Activated CD8-positive, alpha-beta memory T cell treated with anti-CD3 and anti-CD28 coated beads, Interleukin-2, amount 50 U/mL, for 1 hour (primary cell): ENCODE results near the gene NPEPL1.
"Not testable (repeated sequence)": the region's sequence is repeated elsewhere in the genome, so short reads cannot be mapped to it uniquely, and the experiment has no call there.

Experiments
- DNase-seq: peaks from one replicate; pipeline ENCODE4 v3.0.0-alpha.2; 2020; ENCODE audit errors: extremely low read depth

The NPEPL1 gene, protein sequence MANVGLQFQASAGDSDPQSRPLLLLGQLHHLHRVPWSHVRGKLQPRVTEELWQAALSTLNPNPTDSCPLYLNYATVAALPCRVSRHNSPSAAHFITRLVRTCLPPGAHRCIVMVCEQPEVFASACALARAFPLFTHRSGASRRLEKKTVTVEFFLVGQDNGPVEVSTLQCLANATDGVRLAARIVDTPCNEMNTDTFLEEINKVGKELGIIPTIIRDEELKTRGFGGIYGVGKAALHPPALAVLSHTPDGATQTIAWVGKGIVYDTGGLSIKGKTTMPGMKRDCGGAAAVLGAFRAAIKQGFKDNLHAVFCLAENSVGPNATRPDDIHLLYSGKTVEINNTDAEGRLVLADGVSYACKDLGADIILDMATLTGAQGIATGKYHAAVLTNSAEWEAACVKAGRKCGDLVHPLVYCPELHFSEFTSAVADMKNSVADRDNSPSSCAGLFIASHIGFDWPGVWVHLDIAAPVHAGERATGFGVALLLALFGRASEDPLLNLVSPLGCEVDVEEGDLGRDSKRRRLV

DNA sequence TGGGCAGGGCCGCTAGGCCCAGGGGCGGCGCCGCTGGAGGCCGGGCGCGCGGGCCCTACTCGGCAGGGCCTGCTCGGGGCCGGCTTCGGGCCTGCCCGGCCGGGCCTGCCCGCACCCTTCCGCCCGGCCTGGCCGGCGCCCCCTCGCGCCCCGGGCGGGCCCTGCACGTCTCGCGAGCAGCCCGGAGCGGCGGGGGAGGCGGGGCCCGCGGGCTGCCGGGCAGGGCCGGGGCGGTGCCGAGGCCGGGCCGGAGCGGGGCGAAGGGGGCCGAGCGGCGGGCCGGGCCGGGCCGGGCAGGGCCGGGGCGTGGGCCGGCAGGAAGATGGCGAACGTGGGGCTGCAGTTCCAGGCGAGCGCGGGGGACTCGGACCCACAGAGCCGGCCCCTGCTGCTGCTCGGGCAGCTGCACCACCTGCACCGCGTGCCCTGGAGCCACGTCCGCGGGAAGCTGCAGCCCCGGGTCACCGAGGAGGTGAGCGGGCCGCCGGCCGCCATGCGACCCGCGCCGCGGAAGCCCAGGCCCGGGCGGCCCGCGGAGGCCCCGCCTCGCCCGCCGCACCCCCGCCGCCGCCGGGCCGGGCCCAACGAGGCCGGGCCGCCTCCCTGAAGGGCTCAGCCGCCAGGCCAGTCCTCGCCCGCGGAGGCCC lies at the start of gene NPEPL1:
TSS of gene NPEPL1 (plus strand) at position 222 of the 647 bp plus-strand sequence. CDS start at position 323, 101 bp downstream.
- no peak for DNase-seq

DNA sequence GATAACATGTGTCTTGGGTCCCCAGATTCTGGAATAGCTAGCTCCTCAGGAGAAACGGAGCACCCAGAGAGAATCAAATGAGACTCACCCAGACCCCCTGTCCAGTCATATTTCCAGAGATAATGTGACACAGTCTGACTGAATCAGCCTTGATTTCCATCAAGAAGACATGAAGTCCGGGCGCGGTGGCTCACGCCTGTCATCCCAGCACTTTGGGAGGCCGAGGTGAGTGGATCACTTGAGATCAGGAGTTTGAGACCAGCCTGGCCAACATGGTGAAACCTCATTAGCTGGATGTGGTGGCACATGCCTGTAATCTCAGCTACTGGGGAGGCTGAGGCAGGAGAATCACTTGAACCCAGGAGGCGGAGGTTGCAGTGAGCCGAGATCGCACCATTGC lies 49.7 kb upstream of the NPEPL1 start:
- DNase-seq: not testable (repeated sequence)

DNA sequence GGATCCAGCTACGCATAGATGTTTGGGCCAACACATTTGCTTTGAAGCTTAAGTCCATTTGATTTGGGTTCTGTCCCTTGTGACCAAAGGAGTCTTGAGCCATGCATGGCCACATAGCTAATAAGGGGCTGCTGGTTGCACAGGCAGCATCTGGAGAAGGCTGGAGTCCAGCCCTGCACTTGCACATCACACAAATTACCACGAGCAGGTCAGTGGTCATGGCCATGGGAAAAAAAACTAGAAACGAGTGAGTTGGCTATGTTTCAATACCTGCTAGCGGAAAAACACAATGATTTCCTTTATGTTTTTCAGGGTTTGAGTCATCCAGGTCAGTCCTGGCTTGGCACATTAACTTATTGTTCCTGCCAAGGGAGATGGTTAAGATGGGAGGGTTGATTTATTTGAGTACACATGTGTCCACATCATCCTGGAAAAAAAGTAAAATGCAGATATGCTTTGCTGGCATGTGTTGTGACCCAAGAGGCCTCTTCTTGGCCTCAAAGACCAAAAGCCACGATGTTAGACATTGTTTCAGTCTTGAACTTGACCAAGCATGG lies 47.1 kb upstream of the NPEPL1 start:
- DNase-seq: no peak

DNA sequence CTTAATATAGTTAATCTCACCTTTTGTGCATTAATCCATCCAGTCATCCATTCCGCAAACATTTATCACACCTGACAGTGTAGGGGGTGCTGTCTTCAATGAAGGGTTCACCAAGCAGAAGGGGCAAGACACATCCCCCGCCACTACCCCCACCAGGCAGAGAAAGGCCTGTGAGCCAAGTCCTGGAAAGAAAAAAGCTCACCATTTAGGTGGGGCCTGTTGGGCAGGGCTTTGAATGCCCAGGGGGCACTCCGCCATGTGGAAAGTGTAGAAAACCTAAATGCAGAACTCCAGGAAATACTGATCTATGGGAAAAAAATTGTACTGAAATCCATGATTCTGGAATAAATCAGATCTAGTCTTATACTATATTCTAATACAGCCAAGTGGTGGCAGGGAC lies 46.3 kb upstream of the NPEPL1 start:
- DNase-seq: no peak

DNA sequence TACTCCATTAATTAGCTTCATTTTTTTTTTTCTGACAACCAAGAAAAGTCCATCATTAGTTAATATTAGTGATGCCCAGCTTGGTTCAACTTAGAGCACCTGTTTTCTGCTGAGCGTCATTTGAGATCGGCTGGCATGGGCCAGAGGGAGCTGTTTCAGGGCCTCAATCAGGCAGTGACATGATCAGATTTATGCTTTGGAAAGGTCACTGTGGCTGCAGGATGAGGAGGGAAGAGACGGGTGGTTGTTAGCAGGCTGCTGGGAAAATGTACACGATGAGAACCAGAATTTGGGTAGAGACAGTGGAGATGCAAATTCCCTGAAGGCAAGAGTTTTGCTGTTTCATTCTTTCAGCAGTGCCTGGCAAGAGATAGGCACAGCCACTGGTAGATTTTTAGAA lies 45.9 kb upstream of the NPEPL1 start:
- no peak for DNase-seq

DNA sequence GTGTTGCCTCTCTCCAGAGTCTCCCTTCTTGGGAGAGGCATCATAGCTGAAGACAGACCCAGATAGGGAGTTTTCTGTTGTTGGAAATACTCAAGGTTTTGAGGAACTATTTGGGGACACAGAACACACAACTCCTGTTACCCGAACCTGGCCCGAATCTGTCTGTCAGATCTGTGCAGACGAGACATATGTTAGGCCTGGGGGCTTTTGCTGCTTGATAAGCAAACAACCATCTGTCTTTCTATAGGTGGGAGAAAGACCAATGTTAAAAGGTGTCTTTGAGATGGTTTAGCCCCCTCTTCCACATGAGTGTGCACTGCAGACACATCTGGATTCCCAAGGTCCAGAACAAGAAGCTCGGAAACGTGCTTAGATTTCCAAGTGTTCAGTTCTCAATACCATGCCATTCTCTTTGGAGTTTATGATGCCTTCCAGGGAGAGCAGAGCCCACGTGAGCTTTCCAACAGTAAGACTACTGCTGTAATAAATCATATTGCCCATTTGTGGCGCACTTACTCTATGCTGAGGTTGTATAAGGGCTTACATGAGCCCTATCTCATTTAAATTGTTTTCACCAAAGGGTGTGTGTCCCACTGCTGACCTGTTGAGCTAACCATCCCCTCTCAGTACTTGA lies 45.3 kb upstream of the NPEPL1 start:
- no peak for DNase-seq

DNA sequence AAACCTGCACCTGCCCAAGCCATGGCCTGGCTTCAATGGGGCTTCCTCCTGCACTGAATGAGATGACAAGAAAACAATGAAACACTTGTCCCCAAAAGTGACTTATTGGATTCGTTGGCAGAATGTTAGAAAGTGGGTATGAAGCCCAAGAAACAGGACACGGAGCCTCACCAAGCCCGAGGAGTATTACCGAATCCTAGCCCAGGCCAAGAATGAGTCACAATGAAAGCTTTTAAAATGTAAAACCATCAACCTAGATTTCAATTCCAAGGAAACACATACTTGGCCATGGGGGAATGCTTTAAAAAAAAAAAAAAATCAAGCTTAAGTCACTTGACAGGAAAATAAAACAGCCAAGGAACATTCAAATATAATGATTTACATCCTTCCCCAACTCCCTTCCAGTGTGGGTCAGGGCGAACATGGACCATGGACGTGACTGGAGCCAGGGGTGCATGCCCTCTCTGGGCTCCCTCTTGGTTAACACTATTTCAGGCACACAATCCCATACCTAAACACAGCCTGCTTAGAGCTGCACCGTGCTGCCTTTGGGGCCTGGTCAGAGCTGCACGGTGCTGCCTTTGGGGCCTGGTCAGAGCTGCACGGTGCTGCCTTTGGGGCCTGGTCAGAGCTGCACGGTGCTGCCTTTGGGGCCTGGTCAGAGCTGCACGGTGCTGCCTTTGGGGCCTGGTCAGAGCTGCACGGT lies 44.7 kb upstream of the NPEPL1 start:
- DNase-seq: no peak

DNA sequence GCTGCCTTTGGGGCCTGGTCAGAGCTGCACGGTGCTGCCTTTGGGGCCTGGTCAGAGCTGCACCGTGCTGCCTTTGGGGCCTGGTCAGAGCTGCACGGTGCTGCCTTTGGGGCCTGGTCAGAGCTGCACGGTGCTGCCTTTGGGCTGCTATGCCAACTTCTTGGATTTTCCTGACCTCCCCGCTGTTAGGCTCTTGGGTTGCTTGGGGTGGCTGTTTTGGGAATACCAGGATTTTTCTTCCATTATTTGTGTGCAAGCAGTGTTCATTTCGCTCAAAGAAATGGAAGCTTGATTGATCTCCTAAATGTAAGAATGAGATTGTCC lies 44.1 kb upstream of the NPEPL1 start:
- DNase-seq: not testable (repeated sequence)

DNA sequence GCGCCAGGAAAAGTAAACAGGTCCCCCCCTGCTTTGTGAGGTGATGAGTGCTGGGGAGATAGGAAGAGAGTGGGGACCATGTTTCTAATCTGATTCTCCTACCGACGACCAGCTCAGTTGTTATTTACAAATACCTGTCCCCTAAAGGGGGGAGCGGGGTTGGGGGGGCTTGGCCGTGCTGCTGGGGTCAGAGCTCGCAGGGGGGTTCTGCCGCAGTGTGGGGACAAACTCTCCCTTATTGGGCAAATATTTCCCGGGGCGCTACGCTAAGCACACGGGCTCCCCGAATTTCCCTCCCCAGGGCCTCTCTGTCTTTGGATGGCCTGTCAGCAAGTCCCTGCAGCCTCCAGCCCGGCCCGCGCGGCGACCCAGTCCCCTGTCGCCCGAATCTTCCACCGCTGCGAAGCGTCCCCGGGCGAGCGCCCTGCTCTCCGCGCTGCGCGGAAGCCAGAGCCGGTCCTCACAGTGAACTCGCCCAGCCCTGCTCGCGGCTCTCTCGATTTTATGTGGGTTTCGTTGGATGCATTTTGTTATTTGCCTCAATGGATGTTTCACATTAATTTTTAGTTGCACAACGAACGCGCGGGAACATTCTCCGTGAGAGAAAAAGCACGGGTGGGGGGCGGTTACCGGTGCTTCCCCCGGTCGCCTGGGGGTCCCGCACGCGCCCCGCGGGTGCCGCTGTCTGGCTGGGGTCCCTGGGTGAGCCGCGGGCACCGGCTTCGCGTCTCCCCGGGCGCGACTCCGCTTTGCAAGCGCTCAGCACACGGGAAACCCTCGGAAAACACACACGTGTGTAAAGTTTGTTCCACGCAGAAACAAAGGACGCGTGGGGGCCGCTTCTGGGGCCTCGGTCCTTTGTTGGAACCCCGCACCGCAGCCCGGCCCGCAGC lies 43.1 kb upstream of the NPEPL1 start:
- DNase-seq: no peak

DNA sequence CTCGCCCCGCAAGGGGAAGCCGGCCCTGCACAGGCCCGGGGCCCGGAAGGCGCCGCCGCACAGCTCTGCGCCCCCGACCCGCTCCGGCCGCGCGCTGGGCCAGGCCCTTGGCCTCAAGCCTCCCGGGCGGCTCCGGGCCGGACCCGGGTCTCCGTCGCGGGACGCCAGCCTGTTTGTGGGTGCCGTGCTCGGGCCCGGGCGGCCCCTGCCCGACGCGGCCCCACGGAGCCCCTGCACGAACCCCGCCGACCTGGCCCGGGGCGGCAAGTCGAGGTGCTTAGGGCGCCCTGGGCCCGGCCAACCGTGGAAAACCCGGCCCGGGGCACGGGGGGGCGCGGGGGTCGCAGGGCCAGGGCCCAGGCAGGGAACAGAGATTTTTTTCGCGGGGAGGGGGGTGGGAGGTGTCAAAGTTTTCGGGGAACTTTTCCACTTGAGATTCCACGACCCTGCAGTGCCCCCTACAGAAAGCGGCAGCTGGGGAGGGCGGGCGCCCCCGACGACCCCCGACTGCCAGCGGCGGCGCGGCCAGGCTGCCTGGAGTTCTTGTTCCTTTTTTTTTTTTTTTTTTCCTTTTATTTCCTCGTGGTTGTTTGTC lies 42.3 kb upstream of the NPEPL1 start:
- DNase-seq: no peak

DNA sequence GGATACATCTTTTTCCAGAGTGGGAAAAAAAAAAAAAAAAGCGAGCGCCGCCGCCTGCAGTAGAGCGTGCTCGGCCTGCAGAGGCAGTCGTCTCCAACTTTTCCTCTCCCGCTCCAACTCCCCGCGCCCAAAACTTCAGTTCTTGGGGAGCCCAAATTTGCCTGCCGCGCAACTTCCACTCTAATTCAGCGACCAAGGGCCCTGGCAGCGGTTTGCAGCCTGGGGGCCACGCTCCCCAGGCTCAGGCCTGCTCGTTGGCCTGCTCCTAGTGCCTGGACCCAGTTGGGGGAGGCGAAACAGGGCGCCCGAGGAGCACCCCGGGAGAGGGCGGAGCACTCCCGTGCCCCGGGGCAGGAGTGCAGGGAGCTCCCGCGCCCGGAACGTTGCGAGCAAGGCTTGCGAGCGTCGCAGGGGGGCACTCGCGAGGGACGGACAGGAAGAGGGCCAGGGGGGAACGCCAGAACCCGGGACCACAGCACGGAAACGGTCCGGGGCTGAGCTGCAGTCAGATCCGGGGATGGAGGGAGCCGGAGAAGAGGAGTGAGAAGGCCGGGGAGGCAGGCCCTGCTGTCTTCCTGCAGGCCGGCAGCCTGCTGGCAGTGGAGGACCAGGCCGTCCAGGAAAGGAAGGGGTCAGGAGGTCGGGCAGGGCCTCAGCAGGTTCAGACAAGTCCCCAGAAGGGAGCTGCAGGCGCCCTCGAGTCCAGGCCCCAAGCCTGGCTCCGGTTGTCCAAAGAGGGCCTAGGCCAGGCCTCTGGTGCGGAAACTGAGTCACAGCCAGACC lies 41.6 kb upstream of the NPEPL1 start, which contains the start of gene STX16:
TSS of gene STX16 (plus strand) at position 508 of the 783 bp plus-strand sequence. CDS start 724 bp downstream, outside the sequence.
- DNase-seq: peak; percentile 66

DNA sequence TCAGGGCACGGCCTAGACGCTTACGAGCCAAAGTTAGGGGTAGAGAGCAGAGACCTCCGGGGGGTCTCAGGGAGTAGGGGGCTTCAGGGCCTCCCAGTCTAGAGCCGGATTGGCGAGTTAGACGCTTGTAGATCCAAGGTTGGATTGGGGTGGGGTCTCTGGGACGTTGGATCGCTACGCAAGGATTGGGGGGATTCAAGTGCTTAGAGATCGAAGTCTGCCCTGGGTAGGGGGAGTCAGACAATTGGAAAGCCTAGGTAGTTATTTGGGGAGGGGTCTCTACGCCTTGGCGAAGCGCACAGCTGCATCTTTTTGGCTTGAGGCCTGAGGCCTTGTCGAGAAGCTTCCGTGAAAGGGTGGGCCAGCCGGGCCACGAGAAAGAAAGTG lies 41.0 kb upstream of the NPEPL1 start:
- no peak for DNase-seq

DNA sequence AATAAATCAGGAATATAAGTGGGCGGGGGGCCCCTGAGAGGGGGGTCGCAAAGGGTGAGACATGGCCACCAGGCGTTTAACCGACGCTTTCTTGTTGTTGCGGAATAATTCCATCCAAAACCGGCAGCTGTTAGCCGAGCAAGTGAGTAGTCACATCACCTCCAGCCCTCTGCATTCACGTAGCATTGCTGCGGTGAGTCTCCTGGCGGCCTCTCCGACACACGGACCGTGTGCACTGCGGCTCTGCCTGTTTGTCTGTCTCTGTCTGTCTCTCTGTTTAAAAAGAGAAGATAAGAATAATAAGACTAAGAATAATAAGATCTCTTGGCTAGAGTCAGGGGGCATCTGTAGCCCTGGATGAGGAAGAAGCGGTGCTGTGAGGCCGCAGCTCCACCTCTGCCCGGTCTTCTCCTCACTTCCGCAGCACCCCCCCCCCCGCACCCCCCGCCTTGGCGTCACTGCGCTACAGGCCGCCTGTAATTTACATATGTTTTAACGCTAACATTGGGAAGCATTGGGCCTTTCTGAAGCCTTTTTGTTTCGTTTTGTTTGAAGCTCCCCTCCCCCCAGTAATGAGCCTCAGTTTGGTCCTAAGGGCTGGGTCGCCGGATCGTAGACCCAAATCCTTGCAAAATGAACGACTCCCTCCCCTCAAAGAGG lies 40.5 kb upstream of the NPEPL1 start:
- no peak for DNase-seq

DNA sequence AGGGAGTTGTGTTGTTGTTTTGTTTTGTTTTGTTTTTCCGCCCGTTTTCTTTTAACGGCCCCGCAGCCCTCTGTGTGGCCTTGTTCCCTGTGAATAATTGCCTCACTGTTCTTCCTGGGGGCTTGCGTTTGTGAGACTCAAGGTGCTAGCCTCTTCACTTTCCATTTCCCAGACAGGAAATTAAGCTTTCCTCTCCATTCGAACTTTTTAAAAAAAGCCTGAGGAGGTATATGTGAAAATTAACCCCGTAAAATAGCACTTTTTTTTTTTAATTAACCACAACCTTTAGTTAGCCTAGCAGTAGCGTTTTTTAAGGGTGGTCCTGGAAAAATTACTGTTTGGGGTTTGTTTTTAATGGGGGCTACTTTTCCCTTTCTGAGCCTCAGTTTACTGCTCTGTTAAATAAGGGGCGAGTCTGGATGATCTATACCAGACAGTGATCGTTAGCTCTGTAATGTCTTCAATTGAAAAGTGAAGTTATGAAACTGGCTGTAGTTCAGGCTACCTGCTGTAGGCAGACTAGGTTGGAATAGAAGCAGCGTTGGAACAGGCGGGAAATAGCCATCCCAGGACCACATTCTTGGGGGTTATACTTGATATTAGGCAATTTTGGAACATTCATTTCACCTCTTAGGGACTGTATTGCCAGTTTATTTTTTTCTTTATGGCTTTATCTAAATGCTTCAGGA lies 39.9 kb upstream of the NPEPL1 start:
- no peak for DNase-seq

DNA sequence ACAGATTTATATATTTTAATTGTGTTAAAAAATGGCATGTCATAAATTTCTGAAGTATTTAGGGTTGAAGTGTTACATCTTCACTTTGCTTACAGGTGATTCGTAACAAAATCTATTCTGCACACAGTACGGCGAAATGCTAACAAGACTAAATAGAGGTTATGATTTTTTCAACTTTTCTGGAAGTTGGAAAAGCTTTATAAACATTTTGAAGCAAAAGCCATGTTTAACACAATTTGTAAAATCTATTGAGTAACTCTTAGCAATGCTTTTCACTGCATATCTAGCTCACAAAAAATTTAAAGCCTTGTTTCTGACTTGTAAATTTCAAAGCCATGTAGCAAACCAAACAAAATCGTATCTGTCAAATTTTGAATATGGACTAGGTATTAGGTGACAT lies 38.3 kb upstream of the NPEPL1 start:
- no peak for DNase-seq

DNA sequence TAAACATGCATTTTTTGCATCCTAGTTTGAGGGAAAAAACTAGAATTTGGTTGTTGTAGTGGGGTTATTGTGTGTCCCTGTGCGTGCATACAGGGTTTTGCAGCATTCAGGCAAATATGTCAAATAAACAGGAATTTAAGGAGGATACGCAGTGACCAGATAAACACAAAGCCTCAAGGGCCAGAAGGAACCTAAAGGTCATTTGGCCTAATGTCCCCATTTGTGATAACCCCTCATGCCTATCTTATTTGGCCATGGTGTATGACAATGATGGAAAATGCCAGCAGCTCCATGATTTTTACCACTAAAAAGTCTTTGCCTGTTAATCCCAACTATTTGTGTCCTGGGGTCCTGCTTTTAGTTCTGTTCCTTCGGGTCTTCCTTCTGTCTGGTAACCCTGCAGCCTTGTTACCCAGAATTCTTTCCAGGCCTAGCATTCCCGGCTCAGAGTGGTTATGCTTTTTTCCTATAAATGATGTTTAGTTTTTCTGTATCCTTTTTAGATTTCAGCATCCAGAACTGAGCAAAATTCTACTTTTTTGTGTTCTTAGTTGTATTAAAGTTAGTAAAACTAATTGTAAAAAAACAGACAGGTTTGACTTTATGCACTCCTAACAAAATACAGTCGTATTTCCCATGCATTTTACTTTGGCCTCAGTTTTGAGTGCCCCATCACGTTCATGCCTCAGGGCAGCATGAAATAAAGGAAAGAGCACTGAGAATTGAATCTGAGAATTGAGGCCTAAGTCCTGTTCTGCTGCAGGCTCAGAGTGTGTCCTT lies 37.1 kb upstream of the NPEPL1 start:
- DNase-seq: no peak

DNA sequence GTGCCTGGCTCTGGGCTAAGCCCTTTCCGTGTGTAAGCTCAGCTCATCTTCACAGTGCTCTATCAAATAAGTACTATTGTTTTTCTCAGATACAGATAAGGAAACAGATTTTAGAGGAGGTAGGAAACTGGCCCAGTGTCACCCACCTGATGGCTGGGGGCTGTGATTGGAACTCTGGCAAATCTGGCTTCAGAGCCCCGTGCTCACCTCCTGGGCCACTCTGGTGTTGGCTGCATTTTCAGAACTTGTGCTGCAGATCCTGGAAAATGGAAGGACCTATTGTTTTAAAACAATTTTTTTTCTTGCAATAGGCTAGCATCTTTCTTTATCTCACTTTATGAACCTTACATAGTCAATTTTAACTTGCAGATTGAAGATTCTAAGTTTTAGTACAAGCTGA lies 35.8 kb upstream of the NPEPL1 start:
- no peak for DNase-seq

DNA sequence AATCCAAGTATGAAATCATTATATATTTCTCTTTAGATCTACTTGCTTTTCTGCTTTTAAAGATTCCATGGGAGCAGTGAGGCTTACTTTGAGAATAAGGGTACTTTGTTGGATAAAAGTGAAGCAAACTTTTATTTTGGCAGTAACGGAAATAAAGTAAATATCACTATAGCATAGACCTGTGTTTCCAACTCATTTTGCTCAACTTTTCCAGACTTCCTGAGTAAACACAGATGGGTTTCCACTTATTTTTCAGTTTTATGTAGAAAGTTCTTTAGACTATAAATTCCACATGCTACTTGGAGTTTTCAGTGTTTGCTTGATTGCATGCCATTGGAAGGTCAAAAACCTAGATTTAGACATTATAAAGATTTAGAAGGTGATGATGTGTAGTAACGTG lies 35.3 kb upstream of the NPEPL1 start:
- DNase-seq: no peak
